ENCODE measurements around the gene PRUNE2. TPM values are rescaled to one million over a fixed set of nuclear protein-coding genes. Genes with fewer than 3 reads are reported as not detected.

Gene PRUNE2
- total RNA-seq, 4 donors from 2014 or later, result 67.6 to 105 (median 95.6) TPM

- Histone ChIP-seq H3K9me3 (no peaks in the 10 kb centered on the region), H3K4me1 (peaks cover 0 to 4% (median 0%) of the 10 kb centered on the region in 4 donors), H3K36me3 (no peaks in the 10 kb centered on the region), H3K27me3 (peaks cover 4% of the 10 kb centered on the region), H3K4me3 (no peak overlapping the region), H3K27ac (no peak overlapping the region)
- TF ChIP-seq POLR2A (IDR thresholded peaks at IDR 0.05), result no peak
- no peak for TF ChIP-seq EP300 (IDR thresholded peaks at IDR 0.05; ENCODE audit: low read depth)
- no peak for TF ChIP-seq CTCF (IDR thresholded peaks at IDR 0.05)
- WGBS, 2 donors (ENCODE audit: low coverage in 1 of 2), result 88% methylated on average over 6 of the region's 6 CpGs
- no peak for DNase-seq
- in situ Hi-C loops (cut with MboI; ENCODE audit: low pct_ligation_motif_present in 1 of 4, low pct_unique_long_range_greater_than_20kb in 1 of 4, low sequenced_read_pairs in 3 of 4), result no loop called here
- intact Hi-C loops (cut with DNase I; ENCODE audit: low total_unique reads), result no loop called here
Observed at GRCh38 chr9:76812591-76812990, 93.3 kb downstream of the PRUNE2 start.

- Histone ChIP-seq H3K27me3 (peaks cover 4% of the 10 kb centered on the region), H3K27ac (peak overlapping the region in 2 of 4 donors; percentile 5 to 16), H3K4me3 (no peak overlapping the region), H3K4me1 (no peaks in the 10 kb centered on the region), H3K36me3 (no peaks in the 10 kb centered on the region), H3K9me3 (no peaks in the 10 kb centered on the region)
- TF ChIP-seq CTCF (IDR thresholded peaks at IDR 0.05), result peak; percentile 70 to 93 (median 74)
- no peak for TF ChIP-seq EP300 (IDR thresholded peaks at IDR 0.05; ENCODE audit: low read depth)
- WGBS, 2 donors (ENCODE audit: low coverage in 1 of 2), result 35 to 43% methylated on average over 2 of the region's 2 CpGs
- intact Hi-C loops (cut with DNase I; ENCODE audit: low total_unique reads), result no loop called here
- DNase-seq, result peak; percentile 55
- in situ Hi-C loops (cut with MboI; ENCODE audit: low pct_ligation_motif_present in 1 of 4, low pct_unique_long_range_greater_than_20kb in 1 of 4, low sequenced_read_pairs in 3 of 4), result no loop called here
Observed at GRCh38 chr9:76810377-76810957, 95.4 kb downstream of the PRUNE2 start.

- intact Hi-C loops (cut with DNase I; ENCODE audit: low total_unique reads) (no loop called here), in situ Hi-C loops (cut with MboI; ENCODE audit: low pct_ligation_motif_present in 1 of 4, low pct_unique_long_range_greater_than_20kb in 1 of 4, low sequenced_read_pairs in 3 of 4) (loop anchor here in 3 of 4 donors (5.0 to 10.0 kb wide), 3 partner anchors 179 to 196 kb away; no protein-coding TSS in a partner anchor)
- Histone ChIP-seq H3K4me3 (no peak overlapping the region), H3K36me3 (no peaks in the 10 kb centered on the region), H3K27ac (no peak overlapping the region), H3K27me3 (peaks cover 7% of the 10 kb centered on the region), H3K4me1 (no peaks in the 10 kb centered on the region), H3K9me3 (no peaks in the 10 kb centered on the region)
- 60 to 72% methylated on average over 1 to 5 of the region's 5 CpGs for whole genome bisulfite sequencing, 2 donors (ENCODE audit: low coverage in 1 of 2)
- DNase-seq, result no peak
- no peak for TF ChIP-seq POLR2A (IDR thresholded peaks at IDR 0.05)
- no peak for TF ChIP-seq CTCF (IDR thresholded peaks at IDR 0.05)
- no peak for TF ChIP-seq EP300 (IDR thresholded peaks at IDR 0.05; ENCODE audit: low read depth)
Observed at GRCh38 chr9:76808636-76809035, 97.3 kb downstream of the PRUNE2 start.

GRCh38 chr9:76803762-76804161, 102.2 kb downstream of the PRUNE2 start:
- H3K36me3 ChIP-seq, result no peaks in the 10 kb centered on the region
- H3K9me3 ChIP-seq, result no peaks in the 10 kb centered on the region
- 70 to 88% methylated on average over 2 to 7 of the region's 7 CpGs for WGBS, 2 donors (ENCODE audit: low coverage in 1 of 2)
- H3K4me1 ChIP-seq, result peaks cover 0 to 14% (median 6%) of the 10 kb centered on the region in 4 donors
- no peak for DNase-seq
- TF ChIP-seq EP300 (IDR thresholded peaks at IDR 0.05; ENCODE audit: low read depth) (no peak), POLR2AphosphoS5 (IDR thresholded peaks at IDR 0.05) (no peak), POLR2A (IDR thresholded peaks at IDR 0.05) (no peak), CTCF (IDR thresholded peaks at IDR 0.05) (no peak)
- H3K4me3 ChIP-seq, result no peak overlapping the region
- intact Hi-C loops (cut with DNase I; ENCODE audit: low total_unique reads) (no loop called here), in situ Hi-C loops (cut with MboI; ENCODE audit: low pct_ligation_motif_present in 1 of 4, low pct_unique_long_range_greater_than_20kb in 1 of 4, low sequenced_read_pairs in 3 of 4) (loop anchor here in 2 of 4 donors (10.0 kb wide), 2 partner anchors 191 to 201 kb away; no protein-coding TSS in a partner anchor)
- peaks cover 7% of the 10 kb centered on the region for H3K27me3 ChIP-seq
- no peak overlapping the region for H3K27ac ChIP-seq

Data from transverse colon (tissue), 4 donors.